ENCODE measurements around the gene EXOSC10. TPM values are rescaled to one million over a fixed set of nuclear protein-coding genes. Genes with fewer than 3 reads are reported as not detected.

The EXOSC10 gene
- total RNA-seq, 5 donors from 2014 or later (not counting 1 experiment from before 2014, with no cell fraction given) = 72.5 to 85.2 (median 82.1) TPM

DNA sequence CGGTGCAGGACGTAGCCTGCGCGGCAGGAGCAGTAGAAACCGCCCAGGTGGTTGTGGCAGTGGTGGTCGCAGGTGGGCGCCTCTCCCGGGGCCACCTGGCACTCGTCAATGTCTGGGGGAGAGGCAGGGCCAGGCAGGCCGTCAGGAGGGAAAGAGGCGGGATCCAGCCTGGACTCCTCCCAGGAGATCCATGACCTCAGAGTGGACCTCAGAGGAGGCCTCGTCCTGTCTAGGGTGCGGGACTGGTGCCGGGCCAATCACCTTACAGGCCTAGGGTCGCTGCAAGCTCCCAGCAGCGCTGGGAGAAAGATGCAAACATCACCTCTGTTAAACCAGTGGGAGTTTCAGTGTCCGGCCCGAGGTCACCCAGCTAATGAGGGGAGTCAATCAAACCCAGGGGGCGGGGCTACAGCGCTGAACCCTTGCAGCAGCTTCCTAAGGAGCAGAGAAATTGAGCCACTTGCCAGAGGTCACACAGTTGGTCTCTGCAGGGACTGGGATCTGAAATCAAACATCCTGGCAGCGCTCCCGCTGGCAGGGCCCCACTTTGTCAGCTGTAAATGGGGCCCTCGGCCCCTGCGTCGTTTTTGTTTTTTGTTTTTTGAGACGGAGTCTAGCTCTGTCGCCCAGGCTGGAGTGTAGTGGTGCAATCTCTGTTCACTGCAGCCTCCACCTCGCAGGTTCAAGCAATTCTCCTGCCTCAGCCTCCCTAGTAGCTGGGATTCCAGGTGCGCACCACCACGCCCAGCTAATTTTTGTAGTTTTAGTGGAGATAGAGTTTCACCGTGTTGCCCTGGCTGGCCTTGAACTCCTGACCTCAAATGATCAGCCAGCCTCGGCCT, 54.0 kb downstream of the EXOSC10 start:
- Histone ChIP-seq H3K4me1 (ENCODE audit: control insufficient read depth in 1 of 2, extremely low read depth in 1 of 2, insufficient read depth in 2 of 2, low read length in 2 of 2) (no peaks in the 10 kb centered on the region), H3K9me3 (no peaks in the 10 kb centered on the region), H3K36me3 (ENCODE audit: control insufficient read depth in 2 of 2, extremely low read depth in 1 of 2, insufficient read depth in 1 of 2, low read length in 1 of 2) (no peaks in the 10 kb centered on the region), H3K4me3 (ENCODE audit: control insufficient read depth in 1 of 2, extremely low read depth in 1 of 2, low read length in 1 of 2) (no peak overlapping the region), H3K27ac (ENCODE audit: low read length) (no peak overlapping the region), H3K27me3 (replicated peaks in 1 of 2; ENCODE audit: control insufficient read depth in 2 of 2, extremely low read depth in 1 of 2, insufficient read depth in 2 of 2, low read length in 1 of 2) (peaks cover 0 to 3% of the 10 kb centered on the region in 2 experiments)
- H3K27me3 Mint-ChIP-seq = no peaks in the 10 kb centered on the region
- DNase-seq = no peak
- WGBS (ENCODE audit: insufficient coverage) = 76% methylated on average over 22 of the region's 32 CpGs
- ChIA-PET CTCF (interaction anchor here in 1 of 2 donors (0.6 kb wide), 1 partner anchor 8 kb away, joined by 9 read pairs; no protein-coding TSS in a partner anchor), POLR2A (no interaction called here)
- H3K4me1 Mint-ChIP-seq = no peaks in the 10 kb centered on the region
- no peak overlapping the region for H3K4me3 Mint-ChIP-seq
- no peak for ATAC-seq (replicated peaks in 1 of 4)
- no peaks in the 10 kb centered on the region for H3K36me3 Mint-ChIP-seq
- no peak overlapping the region for H3K27ac Mint-ChIP-seq
- no peaks in the 10 kb centered on the region for H3K9me3 Mint-ChIP-seq

GRCh38 chr1:11044849-11045427, 54.7 kb downstream of the EXOSC10 start:
- ATAC-seq (replicated peaks in 1 of 4) = no peak
- CTCF ChIA-PET = no interaction called here
- 82% methylated on average over 16 of the region's 16 CpGs for WGBS (ENCODE audit: insufficient coverage)

DNA sequence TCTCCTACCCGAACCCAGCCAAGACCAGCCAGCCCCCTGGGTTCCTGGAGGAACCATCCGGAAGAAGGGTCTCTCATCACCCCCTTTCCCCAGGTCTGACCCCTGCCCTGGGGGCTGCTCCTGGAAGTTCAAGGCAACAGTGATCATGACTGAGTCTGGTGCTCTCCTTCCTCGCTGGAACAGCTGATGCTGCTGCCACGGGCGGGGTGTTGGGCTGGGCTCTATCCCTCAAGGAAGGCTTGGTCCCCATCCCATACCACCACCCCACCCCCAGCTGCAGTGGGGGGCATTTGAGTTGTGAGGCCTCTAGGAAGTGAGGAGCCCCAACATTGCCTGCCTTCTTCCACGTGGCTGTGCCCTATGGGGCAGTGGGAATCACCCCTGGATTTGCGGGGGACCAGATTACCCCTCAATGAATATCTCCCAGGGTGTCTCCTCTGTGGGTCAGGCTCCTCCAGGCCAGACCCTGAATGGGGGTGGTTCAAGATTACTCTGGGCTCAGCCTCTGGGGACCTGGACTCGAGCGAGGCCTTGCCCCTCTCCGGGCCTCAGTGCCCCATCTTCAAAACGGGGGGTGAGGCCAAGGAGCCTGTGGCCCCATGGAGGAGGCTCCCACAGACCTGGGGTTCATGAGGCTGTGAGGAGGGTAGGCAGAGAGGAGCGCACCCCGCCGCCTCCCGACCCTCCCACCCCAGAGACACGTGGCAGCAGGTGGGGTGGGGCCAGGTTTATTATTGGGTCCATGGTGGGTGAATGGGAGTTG, 55.4 kb downstream of the EXOSC10 start:
- Mint-ChIP-seq H3K27me3 (no peaks in the 10 kb centered on the region), H3K27ac (no peak overlapping the region), H3K4me1 (no peaks in the 10 kb centered on the region), H3K4me3 (no peak overlapping the region), H3K9me3 (no peaks in the 10 kb centered on the region), H3K36me3 (no peaks in the 10 kb centered on the region)
- no peaks in the 10 kb centered on the region for H3K4me1 ChIP-seq (ENCODE audit: control insufficient read depth in 1 of 2, extremely low read depth in 1 of 2, insufficient read depth in 2 of 2, low read length in 2 of 2)
- no peaks in the 10 kb centered on the region for H3K36me3 ChIP-seq (ENCODE audit: control insufficient read depth in 2 of 2, extremely low read depth in 1 of 2, insufficient read depth in 1 of 2, low read length in 1 of 2)
- H3K4me3 ChIP-seq (ENCODE audit: control insufficient read depth in 1 of 2, extremely low read depth in 1 of 2, low read length in 1 of 2) = no peak overlapping the region
- ChIA-PET POLR2A (no interaction called here), CTCF (no interaction called here)
- no peak overlapping the region for H3K27ac ChIP-seq (ENCODE audit: low read length)
- ATAC-seq (replicated peaks in 1 of 4) (no peak), DNase-seq (no peak)
- H3K9me3 ChIP-seq = no peaks in the 10 kb centered on the region
- WGBS (ENCODE audit: insufficient coverage) = 68% methylated on average over 4 of the region's 16 CpGs
- H3K27me3 ChIP-seq (replicated peaks in 1 of 2; ENCODE audit: control insufficient read depth in 2 of 2, extremely low read depth in 1 of 2, insufficient read depth in 2 of 2, low read length in 1 of 2) = peaks cover 0 to 9% of the 10 kb centered on the region in 2 experiments

More at GRCh38 chr1:11044849-11045427, 54.7 kb downstream of the EXOSC10 start:
- H3K36me3 Mint-ChIP-seq = no peaks in the 10 kb centered on the region
- no peak overlapping the region for H3K4me3 Mint-ChIP-seq
- POLR2A ChIA-PET = no interaction called here
- H3K27me3 ChIP-seq (replicated peaks in 1 of 2; ENCODE audit: control insufficient read depth in 2 of 2, extremely low read depth in 1 of 2, insufficient read depth in 2 of 2, low read length in 1 of 2) = peaks cover 0 to 3% of the 10 kb centered on the region in 2 experiments
- H3K9me3 Mint-ChIP-seq = no peaks in the 10 kb centered on the region
- no peak overlapping the region for H3K27ac Mint-ChIP-seq
- no peak for DNase-seq
- no peaks in the 10 kb centered on the region for H3K9me3 ChIP-seq
- no peak overlapping the region for H3K4me3 ChIP-seq (ENCODE audit: control insufficient read depth in 1 of 2, extremely low read depth in 1 of 2, low read length in 1 of 2)
- no peak overlapping the region for H3K27ac ChIP-seq (ENCODE audit: low read length)
- H3K36me3 ChIP-seq (ENCODE audit: control insufficient read depth in 2 of 2, extremely low read depth in 1 of 2, insufficient read depth in 1 of 2, low read length in 1 of 2) = no peaks in the 10 kb centered on the region
- no peaks in the 10 kb centered on the region for H3K4me1 Mint-ChIP-seq
- no peaks in the 10 kb centered on the region for H3K4me1 ChIP-seq (ENCODE audit: control insufficient read depth in 1 of 2, extremely low read depth in 1 of 2, insufficient read depth in 2 of 2, low read length in 2 of 2)
- H3K27me3 Mint-ChIP-seq = no peaks in the 10 kb centered on the region

- H3K36me3 Mint-ChIP-seq = no peaks in the 10 kb centered on the region
- H3K36me3 ChIP-seq (ENCODE audit: control insufficient read depth in 2 of 2, extremely low read depth in 1 of 2, insufficient read depth in 1 of 2, low read length in 1 of 2) = no peaks in the 10 kb centered on the region
- no peaks in the 10 kb centered on the region for H3K27me3 Mint-ChIP-seq
- no peak overlapping the region for H3K27ac Mint-ChIP-seq
- no peak overlapping the region for H3K4me3 Mint-ChIP-seq
- no peak for DNase-seq
- no peak overlapping the region for H3K27ac ChIP-seq (ENCODE audit: low read length)
- no peaks in the 10 kb centered on the region for H3K4me1 ChIP-seq (ENCODE audit: control insufficient read depth in 1 of 2, extremely low read depth in 1 of 2, insufficient read depth in 2 of 2, low read length in 2 of 2)
- ATAC-seq (replicated peaks in 1 of 4) = no peak
- H3K4me1 Mint-ChIP-seq = no peaks in the 10 kb centered on the region
- no peaks in the 10 kb centered on the region for H3K9me3 ChIP-seq
- H3K4me3 ChIP-seq (ENCODE audit: control insufficient read depth in 1 of 2, extremely low read depth in 1 of 2, low read length in 1 of 2) = no peak overlapping the region
- 83% methylated on average over 10 of the region's 19 CpGs for WGBS (ENCODE audit: insufficient coverage)
- ChIA-PET POLR2A (no interaction called here), CTCF (no interaction called here)
- H3K27me3 ChIP-seq (replicated peaks in 1 of 2; ENCODE audit: control insufficient read depth in 2 of 2, extremely low read depth in 1 of 2, insufficient read depth in 2 of 2, low read length in 1 of 2) = peaks cover 0 to 18% of the 10 kb centered on the region in 2 experiments
- H3K9me3 Mint-ChIP-seq = no peaks in the 10 kb centered on the region
Observed at GRCh38 chr1:11042995-11043874, 56.4 kb downstream of the EXOSC10 start.

DNA sequence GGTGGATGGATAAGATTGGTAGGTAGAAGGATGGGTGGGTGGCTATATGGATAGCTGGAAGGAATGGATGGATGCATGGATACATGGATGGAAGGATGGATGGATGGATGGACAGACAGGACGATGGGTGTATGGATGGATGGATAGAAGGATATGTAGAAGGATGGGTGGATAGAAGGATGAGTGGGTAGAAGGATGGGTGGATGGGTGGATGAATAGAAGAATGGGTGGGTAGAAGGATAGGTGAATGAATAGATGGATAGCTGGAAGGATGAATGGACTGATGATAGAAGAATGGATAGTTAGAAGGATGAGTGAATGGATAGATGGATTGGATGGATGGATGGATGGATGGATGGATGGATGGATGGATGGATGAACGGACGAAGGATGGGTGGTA, 57.6 kb downstream of the EXOSC10 start:
- H3K36me3 Mint-ChIP-seq = no peaks in the 10 kb centered on the region
- no peak overlapping the region for H3K27ac ChIP-seq (ENCODE audit: low read length)
- H3K4me1 ChIP-seq (ENCODE audit: control insufficient read depth in 1 of 2, extremely low read depth in 1 of 2, insufficient read depth in 2 of 2, low read length in 2 of 2) = peaks cover 3 to 5% of the 10 kb centered on the region in 2 experiments
- no peak for ATAC-seq (replicated peaks in 1 of 4)
- WGBS (ENCODE audit: insufficient coverage) = 82% methylated on average over 3 of the region's 3 CpGs
- no peaks in the 10 kb centered on the region for H3K36me3 ChIP-seq (ENCODE audit: control insufficient read depth in 2 of 2, extremely low read depth in 1 of 2, insufficient read depth in 1 of 2, low read length in 1 of 2)
- ChIA-PET POLR2A (interaction anchor here in 1 of 2 donors (0.7 kb wide), 1 partner anchor 148 kb away, joined by 4 read pairs; no protein-coding TSS in a partner anchor), CTCF (no interaction called here)
- no peaks in the 10 kb centered on the region for H3K27me3 Mint-ChIP-seq
- no peak overlapping the region for H3K4me3 Mint-ChIP-seq
- peaks cover 0 to 22% of the 10 kb centered on the region in 2 experiments for H3K27me3 ChIP-seq (replicated peaks in 1 of 2; ENCODE audit: control insufficient read depth in 2 of 2, extremely low read depth in 1 of 2, insufficient read depth in 2 of 2, low read length in 1 of 2)
- no peak for DNase-seq
- no peaks in the 10 kb centered on the region for H3K9me3 ChIP-seq
- peaks cover 6 to 7% (median 6%) of the 10 kb centered on the region in 3 donors for H3K4me1 Mint-ChIP-seq
- no peaks in the 10 kb centered on the region for H3K9me3 Mint-ChIP-seq
- H3K4me3 ChIP-seq (ENCODE audit: control insufficient read depth in 1 of 2, extremely low read depth in 1 of 2, low read length in 1 of 2) = no peak overlapping the region
- no peak overlapping the region for H3K27ac Mint-ChIP-seq

- H3K4me3 Mint-ChIP-seq = no peak overlapping the region
- Histone ChIP-seq H3K27ac (ENCODE audit: low read length) (no peak overlapping the region), H3K9me3 (no peaks in the 10 kb centered on the region), H3K27me3 (replicated peaks in 1 of 2; ENCODE audit: control insufficient read depth in 2 of 2, extremely low read depth in 1 of 2, insufficient read depth in 2 of 2, low read length in 1 of 2) (peaks cover 0 to 22% of the 10 kb centered on the region in 2 experiments), H3K36me3 (ENCODE audit: control insufficient read depth in 2 of 2, extremely low read depth in 1 of 2, insufficient read depth in 1 of 2, low read length in 1 of 2) (no peaks in the 10 kb centered on the region), H3K4me1 (ENCODE audit: control insufficient read depth in 1 of 2, extremely low read depth in 1 of 2, insufficient read depth in 2 of 2, low read length in 2 of 2) (peaks cover 3 to 5% of the 10 kb centered on the region in 2 experiments), H3K4me3 (ENCODE audit: control insufficient read depth in 1 of 2, extremely low read depth in 1 of 2, low read length in 1 of 2) (no peak overlapping the region)
- DNase-seq = no peak
- H3K4me1 Mint-ChIP-seq = peaks cover 6 to 7% (median 6%) of the 10 kb centered on the region in 3 donors
- H3K27me3 Mint-ChIP-seq = no peaks in the 10 kb centered on the region
- H3K27ac Mint-ChIP-seq = no peak overlapping the region
- no peaks in the 10 kb centered on the region for H3K9me3 Mint-ChIP-seq
- H3K36me3 Mint-ChIP-seq = no peaks in the 10 kb centered on the region
- ChIA-PET POLR2A (interaction anchor here in 1 of 2 donors (0.7 kb wide), 1 partner anchor 19 kb away, joined by 4 read pairs; the partner anchor contains the start of gene SRM), CTCF (no interaction called here)
- no peak for ATAC-seq (replicated peaks in 1 of 4)
Observed at GRCh38 chr1:11041048-11041447, 58.6 kb downstream of the EXOSC10 start.

All from T-cell (primary cell).